D721Med (cell line): Measurements from ENCODE around the gene RETREG1.
"Not testable (repeated sequence)": the region's sequence is repeated elsewhere in the genome, so short reads cannot be mapped to it uniquely, and the experiment has no call there.

Experiments
- DNase-seq: peaks from one replicate; pipeline ENCODE4 v3.0.0; 2011; ENCODE audit warnings: low spot score; ENCODE audit not compliant: insufficient read length
- FAIRE-seq: peaks from 2 replicates; lab custom pipeline; 2011; peaks lifted over from hg19 to GRCh38; lab: Jason Lieb, UNC
- CTCF ChIP-seq: IDR thresholded peaks from 2 replicates; pipeline ENCODE4 v1.5.1; 2012; ENCODE audit warnings: mild to moderate bottlenecking, control low read depth; ENCODE audit not compliant: insufficient read depth; ENCODE audit errors: missing control alignments

The RETREG1 gene

GRCh38 chr5:16617274-16617968 is 624 bp upstream of the RETREG1 start:
- no peak for FAIRE-seq
- DNase-seq, result no peak
- TF ChIP-seq CTCF, result no peak

GRCh38 chr5:16615741-16616535 is 859 bp downstream of the RETREG1 start:
- no peak for DNase-seq
- TF ChIP-seq CTCF, result no peak
- no peak for FAIRE-seq

GRCh38 chr5:16612007-16612406 is 4.8 kb downstream of the RETREG1 start:
- TF ChIP-seq CTCF, result no peak
- FAIRE-seq, result no peak
- DNase-seq, result no peak

GRCh38 chr5:16610896-16611295 is 5.9 kb downstream of the RETREG1 start:
- FAIRE-seq, DNase-seq: not testable (repeated sequence)

GRCh38 chr5:16609412-16609811 is 7.4 kb downstream of the RETREG1 start:
- no peak for TF ChIP-seq CTCF
- FAIRE-seq, result no peak
- no peak for DNase-seq

GRCh38 chr5:16606628-16607027 is 10.2 kb downstream of the RETREG1 start:
- TF ChIP-seq CTCF, result no peak
- FAIRE-seq (no peak), DNase-seq (no peak)

GRCh38 chr5:16603701-16604100 is 13.1 kb downstream of the RETREG1 start:
- FAIRE-seq, result no peak
- no peak for TF ChIP-seq CTCF
- DNase-seq, result no peak
